Gastroesophageal sphincter (tissue), 4 donors: ENCODE measurements around the gene DNAH11. TPM values are rescaled to one million over a fixed set of nuclear protein-coding genes. Genes with fewer than 3 reads are reported as not detected.
A peak's percentile ranks its signal among the peaks of the same experiment; 100 is the strongest.

Source experiments
- ATAC-seq: fragments of 150-250 bp; one replicate; pipeline ENCODE4 v1.9.1; 2016; ENCODE audit warnings: mild to moderate bottlenecking, moderate library complexity
- H3K27ac ChIP-seq, 4 donors: fragments of 200-600 bp; sonication (generic) in 3 of 4; 1 replicate in 3 of 4; 2 replicates in 1 of 4; pipeline ENCODE4 v1.5.1; 2016 to 2019
- H3K27me3 ChIP-seq: fragments of 200-600 bp; sonication (generic); one replicate; pipeline ENCODE4 v1.5.1; 2019
- H3K36me3 ChIP-seq, 2 donors: fragments of 200-600 bp; sonication (generic); one replicate each; pipeline ENCODE4 v1.5.1; 2019; ENCODE audit warnings: control low read depth in 1 of 2
- H3K4me1 ChIP-seq, 3 donors: fragments of 200-600 bp; sonication (generic); 1 replicate in 2 of 3; 2 replicates in 1 of 3; pipeline ENCODE4 v1.5.1; 2016 to 2019; ENCODE audit warnings: control low read depth in 2 of 3
- H3K4me3 ChIP-seq, 2 donors: fragments of 200-600 bp; sonication (generic); one replicate each; pipeline ENCODE4 v1.5.1; 2019; ENCODE audit warnings: mild to moderate bottlenecking in 1 of 2, moderate library complexity in 1 of 2
- H3K9me3 ChIP-seq, 3 donors: fragments of 200-600 bp; sonication (generic); one replicate each; pipeline ENCODE4 v1.5.1; 2017 to 2019; ENCODE audit warnings: control low read depth in 2 of 3
- EP300 ChIP-seq: sonication (generic); formaldehyde crosslinking; IDR thresholded peaks from one replicate; pipeline ENCODE4 v1.6.1; 2017; ENCODE audit warnings: antibody characterized with exemption, mild to moderate bottlenecking
- POLR2A ChIP-seq, 2 donors: fragments of 450-650 bp; IDR thresholded peaks; one replicate each; pipeline ENCODE4 v1.6.1; 2017; ENCODE audit warnings: antibody characterized with exemption in 2 of 2, mild to moderate bottlenecking in 2 of 2, moderate library complexity in 1 of 2
- POLR2AphosphoS5 ChIP-seq: sonication (generic); formaldehyde crosslinking; IDR thresholded peaks from one replicate; pipeline ENCODE4 v1.6.1; 2017; ENCODE audit warnings: antibody characterized with exemption
- WGBS, 2 donors: methylation state at CpG; one replicate each; pipeline ENCODE4 v1.1.5; 2018; ENCODE audit warnings: low coverage in 1 of 2; 5-methylcytosine and 5-hydroxymethylcytosine counted together
- total RNA-seq, 4 donors: library from RNA; depleted of rRNA; stranded (reverse); fragments of >200 nt; gene quantifications; one replicate each; pipeline ENCODE4 v1.1.0, GENCODE V29; 2016
- TF ChIP-seq, protein P1 (sequence below), 4 experiments: fragments of 200-600 bp in 2 of 4; fragments of 450-650 bp in 2 of 4; sonication (generic) in 1 of 4; IDR thresholded peaks; one replicate each; pipeline ENCODE4 v1.5.1; 2017 to 2019; ENCODE audit warnings: antibody characterized with exemption in 4 of 4, mild to moderate bottlenecking in 2 of 4, moderate library complexity in 2 of 4

DNAH11 gene
- total RNA-seq, 4 donors from 2014 or later = 6.9 to 31.8 (median 10.4) TPM

DNA sequence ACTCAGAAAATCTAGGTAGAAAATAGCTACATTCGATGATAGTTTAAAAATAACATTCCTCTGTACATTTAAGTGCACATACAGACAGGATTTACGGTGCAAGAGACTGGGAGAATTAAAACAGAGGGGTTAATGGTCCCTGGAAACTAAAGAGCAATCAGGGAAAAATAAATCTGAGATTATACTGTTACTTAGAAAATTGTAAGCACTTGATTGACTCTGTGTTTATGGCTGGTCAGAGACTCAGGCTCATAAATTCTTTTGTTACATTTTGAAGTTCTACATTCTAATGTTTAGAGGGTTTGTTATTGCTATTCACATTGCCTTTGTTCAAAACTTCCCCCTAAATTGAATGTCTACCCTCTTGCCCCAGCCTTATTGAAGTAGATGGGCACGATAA, 348.5 kb downstream of the DNAH11 start:
- H3K27ac ChIP-seq = no peak overlapping the region
- no peaks in the 10 kb centered on the region for H3K4me1 ChIP-seq
- H3K36me3 ChIP-seq = no peaks in the 10 kb centered on the region
- no peaks in the 10 kb centered on the region for H3K27me3 ChIP-seq
- no peak overlapping the region for H3K4me3 ChIP-seq
- TF ChIP-seq, protein P1, sequence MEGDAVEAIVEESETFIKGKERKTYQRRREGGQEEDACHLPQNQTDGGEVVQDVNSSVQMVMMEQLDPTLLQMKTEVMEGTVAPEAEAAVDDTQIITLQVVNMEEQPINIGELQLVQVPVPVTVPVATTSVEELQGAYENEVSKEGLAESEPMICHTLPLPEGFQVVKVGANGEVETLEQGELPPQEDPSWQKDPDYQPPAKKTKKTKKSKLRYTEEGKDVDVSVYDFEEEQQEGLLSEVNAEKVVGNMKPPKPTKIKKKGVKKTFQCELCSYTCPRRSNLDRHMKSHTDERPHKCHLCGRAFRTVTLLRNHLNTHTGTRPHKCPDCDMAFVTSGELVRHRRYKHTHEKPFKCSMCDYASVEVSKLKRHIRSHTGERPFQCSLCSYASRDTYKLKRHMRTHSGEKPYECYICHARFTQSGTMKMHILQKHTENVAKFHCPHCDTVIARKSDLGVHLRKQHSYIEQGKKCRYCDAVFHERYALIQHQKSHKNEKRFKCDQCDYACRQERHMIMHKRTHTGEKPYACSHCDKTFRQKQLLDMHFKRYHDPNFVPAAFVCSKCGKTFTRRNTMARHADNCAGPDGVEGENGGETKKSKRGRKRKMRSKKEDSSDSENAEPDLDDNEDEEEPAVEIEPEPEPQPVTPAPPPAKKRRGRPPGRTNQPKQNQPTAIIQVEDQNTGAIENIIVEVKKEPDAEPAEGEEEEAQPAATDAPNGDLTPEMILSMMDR (IDR thresholded peaks at IDR 0.05) = no peak
- TF ChIP-seq POLR2AphosphoS5 (no peak), EP300 (no peak), POLR2A (IDR thresholded peaks at IDR 0.05) (no peak)
- 33 to 64% methylated on average over 3 of the region's 3 CpGs for WGBS, 2 donors
- no peaks in the 10 kb centered on the region for H3K9me3 ChIP-seq
- ATAC-seq = no peak

DNA sequence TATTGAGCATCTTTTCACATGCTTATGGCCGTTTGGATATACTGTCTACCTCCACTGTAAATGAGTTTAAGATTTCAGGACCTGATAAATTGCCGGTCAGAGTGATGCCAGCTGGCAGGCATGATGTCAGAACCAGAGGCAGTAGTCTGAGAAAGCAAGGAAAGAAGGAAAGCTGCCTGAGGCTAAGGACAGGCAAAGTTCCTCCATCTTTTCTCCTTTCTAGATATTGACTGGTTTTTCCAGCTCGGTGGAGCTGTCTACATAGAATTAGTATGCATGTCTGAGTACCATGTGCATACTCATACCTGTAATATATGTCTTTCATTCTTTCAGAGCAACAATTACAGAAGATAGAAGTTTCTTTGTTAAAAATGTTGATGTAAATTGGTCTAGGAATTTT, 350.6 kb downstream of the DNAH11 start:
- no peak overlapping the region for H3K4me3 ChIP-seq
- H3K9me3 ChIP-seq = no peaks in the 10 kb centered on the region
- no peak for ATAC-seq
- no peak overlapping the region for H3K27ac ChIP-seq
- H3K4me1 ChIP-seq = no peaks in the 10 kb centered on the region
- 76 to 87% methylated on average over 3 of the region's 3 CpGs for WGBS, 2 donors
- H3K36me3 ChIP-seq = peaks cover 0 to 4% of the 10 kb centered on the region in 2 donors
- H3K27me3 ChIP-seq = no peaks in the 10 kb centered on the region
- no peak for TF ChIP-seq POLR2AphosphoS5

DNA sequence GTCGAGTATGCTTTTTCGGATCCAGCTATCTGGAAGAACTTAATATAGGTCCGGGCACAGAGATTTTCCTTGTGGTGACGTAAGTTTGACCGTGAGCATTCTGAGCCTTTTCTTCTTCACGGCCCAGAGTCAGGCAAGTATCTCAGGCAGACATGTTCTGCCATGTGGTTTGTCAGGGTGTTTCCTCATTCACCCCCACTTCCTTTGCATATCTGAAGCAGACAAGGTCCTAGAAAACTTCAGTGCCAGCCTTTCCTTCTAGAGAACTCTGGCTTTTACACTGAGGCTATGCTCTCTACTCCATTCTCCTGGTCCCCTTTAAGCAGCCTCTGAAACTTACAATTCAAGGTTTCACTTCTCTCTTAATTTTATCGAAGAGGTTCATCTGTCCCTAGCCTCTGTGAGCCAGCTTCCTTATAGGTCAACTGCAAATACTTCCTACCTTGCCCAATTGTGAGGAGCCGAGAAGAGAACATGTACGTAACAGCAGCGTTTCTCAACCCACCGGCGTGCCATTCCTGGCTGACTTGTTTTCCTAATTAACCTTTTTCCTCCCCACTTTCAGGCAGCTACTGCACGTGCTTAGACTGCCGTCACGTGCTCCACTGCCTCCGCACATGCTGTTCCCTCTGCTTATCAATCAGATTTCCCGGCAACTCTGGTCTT, 355.6 kb downstream of the DNAH11 start:
- no peaks in the 10 kb centered on the region for H3K4me1 ChIP-seq
- 88 to 90% methylated on average over 16 to 17 of the region's 17 CpGs for WGBS, 2 donors
- H3K27ac ChIP-seq = no peak overlapping the region
- no peaks in the 10 kb centered on the region for H3K9me3 ChIP-seq
- H3K4me3 ChIP-seq = no peak overlapping the region
- no peak for TF ChIP-seq POLR2AphosphoS5
- TF ChIP-seq, protein P1 (IDR thresholded peaks at IDR 0.05) = no peak
- H3K36me3 ChIP-seq = peaks cover 0 to 54% of the 10 kb centered on the region in 2 donors
- no peaks in the 10 kb centered on the region for H3K27me3 ChIP-seq
- ATAC-seq = peak; percentile 28

DNA sequence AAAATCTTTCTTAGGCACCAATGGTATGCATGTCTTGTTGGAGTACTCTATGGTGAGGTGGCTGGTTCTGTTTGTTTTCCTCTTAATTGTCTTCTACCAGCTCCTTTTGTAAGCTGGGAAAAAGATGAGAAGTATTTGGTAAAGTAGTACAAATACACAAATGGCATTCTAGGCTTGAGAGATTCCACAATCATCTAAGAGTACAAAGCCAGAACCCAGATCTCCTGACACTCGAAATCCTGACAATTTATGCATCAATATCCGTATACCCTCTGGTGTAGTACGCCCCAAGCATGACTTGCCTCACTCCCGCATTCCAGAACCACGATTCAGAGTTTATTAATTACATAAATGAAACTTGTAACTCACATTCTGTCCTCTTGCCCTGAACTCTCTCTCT, 359.4 kb downstream of the DNAH11 start:
- H3K4me1 ChIP-seq = no peaks in the 10 kb centered on the region
- H3K9me3 ChIP-seq = no peaks in the 10 kb centered on the region
- TF ChIP-seq, protein P1 (IDR thresholded peaks at IDR 0.05) = no peak
- TF ChIP-seq POLR2AphosphoS5 = no peak
- TF ChIP-seq EP300 = no peak
- TF ChIP-seq POLR2A (IDR thresholded peaks at IDR 0.05) = no peak
- WGBS, 2 donors = 79 to 89% methylated on average over 5 of the region's 5 CpGs
- ATAC-seq = no peak
- H3K36me3 ChIP-seq = peaks cover 0 to 92% of the 10 kb centered on the region in 2 donors
- no peak overlapping the region for H3K27ac ChIP-seq
- H3K4me3 ChIP-seq = no peak overlapping the region
- no peaks in the 10 kb centered on the region for H3K27me3 ChIP-seq

DNA sequence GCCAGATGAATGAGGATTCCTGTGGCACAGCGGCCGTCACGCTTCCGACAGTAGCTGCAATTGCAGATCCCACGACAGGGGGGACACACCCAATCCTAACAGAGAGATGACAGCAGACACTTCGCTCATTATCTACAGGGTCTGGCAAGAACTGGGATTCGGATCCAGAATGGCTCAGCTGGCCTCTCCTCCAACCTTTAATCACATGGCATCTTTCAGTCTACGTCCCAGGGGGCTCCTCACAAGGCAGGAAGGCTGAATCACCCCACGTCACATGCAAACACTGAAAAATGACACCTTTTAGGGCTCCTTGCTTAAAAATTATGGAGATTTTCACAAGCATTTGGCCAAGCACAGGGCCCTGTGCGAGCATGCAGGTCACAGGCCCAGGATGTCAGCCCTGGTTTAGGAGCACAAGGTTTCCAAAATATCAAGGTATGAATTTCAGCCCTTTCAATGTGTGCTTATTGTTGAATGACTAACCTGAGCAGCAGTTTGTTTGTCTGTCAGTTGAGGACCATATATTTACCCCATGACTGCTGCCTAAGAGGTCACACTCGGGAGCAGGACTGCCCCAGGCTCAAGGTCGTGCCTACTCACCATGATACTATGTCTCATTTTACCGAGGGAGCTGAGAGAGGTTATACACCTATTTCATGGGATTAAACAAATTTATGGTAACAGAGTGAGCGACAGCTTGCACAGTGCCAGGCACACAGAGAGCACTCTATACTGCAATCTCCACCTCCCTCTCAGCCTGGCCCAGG, 360.4 kb downstream of the DNAH11 start:
- peaks cover 0 to 100% of the 10 kb centered on the region in 2 donors for H3K36me3 ChIP-seq
- no peak for TF ChIP-seq POLR2A (IDR thresholded peaks at IDR 0.05)
- 87 to 94% methylated on average over 2 to 6 of the region's 14 CpGs for WGBS, 2 donors

DNA sequence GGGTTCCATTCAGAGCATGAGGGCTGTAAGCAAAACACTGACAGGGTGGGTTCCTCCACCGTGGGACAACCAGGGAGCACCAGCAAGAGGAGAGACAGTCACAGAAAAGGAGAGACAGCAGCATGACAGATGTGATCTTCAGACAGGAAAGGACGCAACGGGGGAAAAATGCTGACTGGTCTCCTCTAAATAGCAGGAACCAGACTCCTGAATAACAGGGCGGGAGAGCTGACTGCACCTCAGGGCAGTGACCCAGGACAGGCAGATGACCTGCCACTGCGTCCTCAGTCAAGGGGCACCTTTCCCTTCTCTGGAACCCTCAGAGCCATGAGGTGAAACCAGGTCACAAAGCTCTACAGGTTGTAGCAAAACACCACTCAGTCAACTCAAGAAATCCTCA, 365.9 kb downstream of the DNAH11 start:
- Histone ChIP-seq H3K4me3 (no peak overlapping the region), H3K27ac (no peak overlapping the region), H3K27me3 (no peaks in the 10 kb centered on the region), H3K9me3 (no peaks in the 10 kb centered on the region), H3K36me3 (peaks cover 0 to 59% of the 10 kb centered on the region in 2 donors), H3K4me1 (peaks cover 2 to 23% (median 5%) of the 10 kb centered on the region in 3 donors)
- no peak for ATAC-seq
- no peak for TF ChIP-seq POLR2AphosphoS5
- TF ChIP-seq EP300 = no peak
- TF ChIP-seq POLR2A (IDR thresholded peaks at IDR 0.05) = no peak
- TF ChIP-seq, protein P1 (IDR thresholded peaks at IDR 0.05) = no peak
- WGBS, 2 donors = 92 to 100% methylated on average over 3 to 4 of the region's 5 CpGs

More for the DNA sequence above, 360.4 kb downstream of the DNAH11 start:
- Histone ChIP-seq H3K4me3 (no peak overlapping the region), H3K4me1 (no peaks in the 10 kb centered on the region), H3K9me3 (no peaks in the 10 kb centered on the region), H3K27me3 (no peaks in the 10 kb centered on the region), H3K27ac (no peak overlapping the region)
- no peak for ATAC-seq
